Retinal pigment epithelial cell (primary cell): ENCODE measurements around the gene MAP7D1.
A peak's percentile ranks its signal among the peaks of the same experiment; 100 is the strongest.
"Not testable (repeated sequence)": the region's sequence is repeated elsewhere in the genome, so short reads cannot be mapped to it uniquely, and the experiment has no call there.

Source experiments
- DNase-seq: peaks from one replicate; pipeline ENCODE4 v3.0.0-alpha.2; 2010; ENCODE audit warnings: low read depth
- H3K4me3 ChIP-seq: 2 replicates; pipeline ENCODE4 v1.5.1; 2011; ENCODE audit warnings: mild to moderate bottlenecking, low read length, control low read depth, moderate library complexity
- CTCF ChIP-seq: conservative IDR thresholded peaks from 2 replicates; pipeline ENCODE4 v1.5.1; 2011; ENCODE audit warnings: low read depth, low read length, control low read depth, inconsistent platforms

The MAP7D1 gene

GRCh38 chr1:36182734-36183133, 26.8 kb downstream of the MAP7D1 start:
- no peak for DNase-seq
- H3K4me3 ChIP-seq: no peak overlapping the region
- no peak for TF ChIP-seq CTCF

GRCh38 chr1:36183309-36183856, 27.4 kb downstream of the MAP7D1 start:
- no peak overlapping the region for H3K4me3 ChIP-seq
- no peak for DNase-seq
- no peak for TF ChIP-seq CTCF

GRCh38 chr1:36187800-36188593, 32.0 kb downstream of the MAP7D1 start:
- TF ChIP-seq CTCF: peak; percentile 92
- no peak overlapping the region for H3K4me3 ChIP-seq

DNA sequence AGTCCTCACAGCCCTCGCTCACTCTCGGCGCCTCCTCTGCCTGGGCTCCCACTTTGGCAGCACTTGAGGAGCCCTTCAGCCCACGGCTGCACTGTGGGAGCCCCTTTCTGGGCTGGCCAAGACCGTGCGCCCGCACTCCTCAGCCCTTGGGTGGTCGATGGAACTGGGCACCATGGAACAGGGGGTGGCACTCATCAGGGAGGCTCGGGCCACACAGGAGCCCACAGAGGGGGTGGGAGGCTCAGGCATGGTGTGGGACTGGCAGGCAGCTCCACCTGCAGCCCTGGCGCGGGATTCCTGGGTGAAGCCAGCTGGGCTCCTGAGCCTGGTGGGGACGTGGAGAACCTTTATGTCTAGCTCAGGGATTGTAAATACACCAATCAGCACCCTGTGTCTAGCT, 40.8 kb downstream of the MAP7D1 start:
- not testable (repeated sequence) for DNase-seq, H3K4me3 ChIP-seq

More at GRCh38 chr1:36187800-36188593, 32.0 kb downstream of the MAP7D1 start:
- DNase-seq: no peak

DNA sequence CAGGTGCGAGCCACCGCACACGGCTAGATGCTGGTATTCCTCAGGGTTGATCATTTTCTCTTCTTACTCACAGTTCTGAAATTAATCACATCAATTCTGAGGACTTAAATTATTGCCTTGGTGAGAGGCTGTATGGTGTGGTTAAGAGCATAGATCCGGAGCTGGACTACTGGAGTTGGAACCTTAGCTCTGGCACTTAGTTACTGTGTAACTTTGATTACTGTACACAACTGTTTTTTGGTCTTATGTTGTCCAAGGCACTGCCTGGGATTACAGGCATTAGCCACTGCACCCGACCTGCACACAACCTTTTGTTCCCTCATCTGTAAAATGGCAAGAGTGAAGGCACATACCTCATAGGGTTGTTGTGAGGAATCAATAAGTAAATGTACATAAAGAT, 42.7 kb downstream of the MAP7D1 start:
- TF ChIP-seq CTCF: no peak
- DNase-seq: no peak
- H3K4me3 ChIP-seq: no peak overlapping the region

DNA sequence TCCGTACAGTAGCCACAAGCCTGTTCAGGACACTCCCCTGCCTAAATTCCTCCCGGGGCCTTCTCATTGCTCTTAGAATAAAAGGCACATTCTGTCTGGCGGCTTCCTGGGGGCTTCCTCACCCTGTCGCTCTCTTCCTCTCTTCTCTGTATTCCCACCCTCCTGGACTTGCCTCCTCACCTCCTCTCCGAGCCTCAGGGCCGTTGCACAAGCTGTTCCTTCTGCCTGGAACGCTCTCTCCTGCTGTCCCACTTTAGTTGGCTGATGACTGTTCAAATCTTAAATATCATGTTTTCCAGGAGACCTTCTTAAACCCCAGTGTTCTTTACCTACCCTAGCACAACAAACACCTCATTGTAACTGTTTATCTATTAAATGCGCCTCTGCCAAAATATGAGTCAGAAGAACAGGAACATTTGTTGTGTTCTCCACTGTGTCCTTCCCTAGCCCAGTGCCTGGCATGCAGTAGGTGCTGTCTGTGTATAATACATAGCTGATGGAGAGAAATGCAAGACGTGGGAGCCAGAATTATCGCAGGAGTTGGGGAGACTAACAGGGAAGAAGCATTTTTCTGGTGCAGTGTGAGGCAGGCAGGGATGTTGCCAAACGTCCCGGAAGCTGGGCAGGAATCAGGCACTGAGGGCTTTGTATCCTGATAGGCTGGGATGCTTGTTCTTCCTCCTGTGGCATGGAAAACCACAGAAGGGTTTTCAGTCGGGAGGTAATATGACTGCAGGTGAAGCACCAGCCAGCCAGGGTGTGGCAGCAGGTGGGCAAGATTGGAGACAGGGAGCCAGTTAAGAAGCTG, 44.2 kb downstream of the MAP7D1 start:
- no peak for DNase-seq
- no peak overlapping the region for H3K4me3 ChIP-seq
- TF ChIP-seq CTCF: no peak

- DNase-seq: no peak
- TF ChIP-seq CTCF: no peak
- H3K4me3 ChIP-seq: no peak overlapping the region
These were observed 47.1 kb downstream of the MAP7D1 start for GRCh38 chr1:36203027-36203553.
